HEK293T (cell line): ENCODE data around the gene CCNI2.
"Not testable (repeated sequence)": the region's sequence is repeated elsewhere in the genome, so short reads cannot be mapped to it uniquely, and the experiment has no call there.

ENCODE experiments used
- CTCF ChIA-PET: fragments of 350-600 bp; formaldehyde crosslinking; extraction: SDS; loops from one replicate; lab custom pipeline; 2021; ENCODE audit warnings: antibody characterized with exemption, inconsistent platforms; lab: Yijun Ruan, JAX
- POLR2A ChIA-PET: fragments of 350-600 bp; formaldehyde crosslinking; extraction: SDS; loops from one replicate; lab custom pipeline; 2020; ENCODE audit warnings: antibody characterized with exemption, inconsistent platforms; lab: Yijun Ruan, JAX
- DNase-seq: peaks from one replicate; pipeline ENCODE4 v3.0.0; 2012; ENCODE audit warnings: mixed read lengths; ENCODE audit errors: extremely low spot score
- ARNT ChIP-seq: fragments of 450-650 bp; IDR thresholded peaks from 2 replicates; pipeline ENCODE4 v1.6.1; 2017; ENCODE audit warnings: mild to moderate bottlenecking
- BHLHE40 ChIP-seq: fragments of 450-650 bp; IDR thresholded peaks from 2 replicates; pipeline ENCODE4 v1.6.1; 2016; ENCODE audit warnings: mild to moderate bottlenecking, moderate library complexity, borderline replicate concordance
- CTBP1 ChIP-seq: fragments of 450-650 bp; IDR thresholded peaks from 2 replicates; pipeline ENCODE4 v1.6.1; 2016; ENCODE audit warnings: borderline replicate concordance
- FOXA1 ChIP-seq: fragments of 450-650 bp; IDR thresholded peaks from 2 replicates; pipeline ENCODE4 v1.6.1; 2016; ENCODE audit warnings: mild to moderate bottlenecking
- FOXK2 ChIP-seq: fragments of 450-650 bp; IDR thresholded peaks from 2 replicates; pipeline ENCODE4 v1.6.1; 2016; ENCODE audit warnings: mild to moderate bottlenecking
- FOXM1 ChIP-seq: fragments of 450-650 bp; IDR thresholded peaks from 2 replicates; pipeline ENCODE4 v1.6.1; 2017; ENCODE audit warnings: mild to moderate bottlenecking, borderline replicate concordance
- HDGF ChIP-seq: fragments of 450-650 bp; IDR thresholded peaks from 2 replicates; pipeline ENCODE4 v1.6.1; 2017; ENCODE audit warnings: antibody characterized with exemption, borderline replicate concordance
- L3MBTL2 ChIP-seq: fragments of 450-650 bp; conservative IDR thresholded peaks from 2 replicates; pipeline ENCODE4 v1.6.1; 2016; ENCODE audit warnings: mild to moderate bottlenecking
- LEF1 ChIP-seq: fragments of 450-650 bp; IDR thresholded peaks from 2 replicates; pipeline ENCODE4 v1.6.1; 2017; ENCODE audit warnings: mild to moderate bottlenecking, borderline replicate concordance
- NFRKB ChIP-seq: fragments of 450-650 bp; IDR thresholded peaks from 2 replicates; pipeline ENCODE4 v1.6.1; 2016; ENCODE audit warnings: mild to moderate bottlenecking, moderate library complexity
- PKNOX1 ChIP-seq: fragments of 450-650 bp; IDR thresholded peaks from 2 replicates; pipeline ENCODE4 v1.6.1; 2016
- SP1 ChIP-seq: fragments of 450-650 bp; IDR thresholded peaks from 2 replicates; pipeline ENCODE4 v1.6.1; 2017
- SUZ12 ChIP-seq: fragments of 450-650 bp; IDR thresholded peaks from 2 replicates; pipeline ENCODE4 v1.6.1; 2016; ENCODE audit warnings: mild to moderate bottlenecking
- TARDBP ChIP-seq: fragments of 450-650 bp; IDR thresholded peaks from 2 replicates; pipeline ENCODE4 v1.6.1; 2016
- ZNF384 ChIP-seq: fragments of 450-650 bp; IDR thresholded peaks from 2 replicates; pipeline ENCODE4 v1.6.1; 2016

Gene CCNI2

GRCh38 chr5:132797651-132798050, 50.4 kb downstream of the CCNI2 start:
- ChIA-PET POLR2A (interaction anchor here (1.2 kb wide), 1 partner anchor 10 kb away, joined by 4 read pairs; no protein-coding TSS in a partner anchor), CTCF (interaction anchor here (0.7 to 2.5 kb wide), 5 partner anchors 10 to 68 kb away, joined by 3 to 11 read pairs (median 3); no protein-coding TSS in a partner anchor)
- TF ChIP-seq FOXM1, result no peak
- no peak for TF ChIP-seq ARNT
- TF ChIP-seq SP1, result no peak
- TF ChIP-seq HDGF, result no peak
- TF ChIP-seq PKNOX1, result no peak
- TF ChIP-seq TARDBP, result no peak
- TF ChIP-seq FOXA1, result no peak
- TF ChIP-seq LEF1, result no peak
- TF ChIP-seq BHLHE40, result no peak
- no peak for DNase-seq

- DNase-seq, result no peak
- no peak for TF ChIP-seq FOXM1
- no peak for TF ChIP-seq TARDBP
- TF ChIP-seq SUZ12, result no peak
- no peak for TF ChIP-seq LEF1
- TF ChIP-seq ZNF384, result no peak
- no peak for TF ChIP-seq NFRKB
- TF ChIP-seq PKNOX1, result no peak
- no peak for TF ChIP-seq BHLHE40
- TF ChIP-seq FOXK2, result no peak
- TF ChIP-seq FOXA1, result no peak
- ChIA-PET POLR2A (no interaction called here), CTCF (interaction anchor here (0.6 kb wide), 1 partner anchor 1300 kb away, joined by 7 read pairs; no protein-coding TSS in a partner anchor)
Observed at GRCh38 chr5:132799392-132799791, 52.2 kb downstream of the CCNI2 start.

- CTCF ChIA-PET, result interaction anchor here (0.6 to 1.7 kb wide), 3 partner anchors 14 to 19 kb away, joined by 3 to 9 read pairs (median 3); no protein-coding TSS in a partner anchor
- TF ChIP-seq FOXM1 (no peak), LEF1 (no peak), SP1 (no peak), L3MBTL2 (no peak)
- POLR2A ChIA-PET, result interaction anchor here (1.2 kb wide), 1 partner anchor 13 kb away, joined by 4 read pairs; no protein-coding TSS in a partner anchor
- DNase-seq, result no peak
Observed at GRCh38 chr5:132800545-132800944, 53.3 kb downstream of the CCNI2 start.

- POLR2A ChIA-PET, result no interaction called here
- DNase-seq, result no peak
- TF ChIP-seq ZNF384 (no peak), BHLHE40 (no peak), SP1 (no peak), CTBP1 (no peak), TARDBP (no peak)
- CTCF ChIA-PET, result interaction anchor here (0.6 to 1.7 kb wide), 5 partner anchors 15 to 250 kb away, joined by 3 to 9 read pairs (median 4); partner anchors contain the start of gene HSPA4
Observed at GRCh38 chr5:132802044-132802684, 54.9 kb downstream of the CCNI2 start.

- CTCF ChIA-PET, result interaction anchor here (0.6 to 1.3 kb wide), 5 partner anchors 13 to 249 kb away, joined by 3 to 6 read pairs (median 3); partner anchors contain the start of gene HSPA4
- DNase-seq, POLR2A ChIA-PET: not testable (repeated sequence)
Observed at GRCh38 chr5:132802685-132803066, 55.5 kb downstream of the CCNI2 start.
